NCI-H345 (cell line): ENCODE results near the gene SLC35A3.
"Not testable (repeated sequence)": the region's sequence is repeated elsewhere in the genome, so short reads cannot be mapped to it uniquely, and the experiment has no call there.

Experiments used
- DNase-seq: peaks from one replicate; lab custom pipeline; 2025; lab: John Stamatoyannopoulos, UW

The SLC35A3 gene

GRCh38 chr1:100035214-100035613 lies 65.4 kb downstream of the SLC35A3 start:
- no peak for DNase-seq

GRCh38 chr1:100036718-100037655 lies 67.2 kb downstream of the SLC35A3 start:
- DNase-seq, result peak; percentile 11

GRCh38 chr1:100037656-100037926 lies 67.8 kb downstream of the SLC35A3 start:
- no peak for DNase-seq

- DNase-seq, result peak; percentile 87
Measured at GRCh38 chr1:100037927-100038659, 68.3 kb downstream of the SLC35A3 start.

- peak; percentile 50 for DNase-seq
Measured at GRCh38 chr1:100038660-100039287, 69.0 kb downstream of the SLC35A3 start.

- no peak for DNase-seq
Measured at GRCh38 chr1:100039591-100039990, 69.8 kb downstream of the SLC35A3 start.

- no peak for DNase-seq
Measured at GRCh38 chr1:100045206-100045605, 75.4 kb downstream of the SLC35A3 start.

- DNase-seq, result not testable (repeated sequence)
Measured at GRCh38 chr1:100047235-100047708, 77.5 kb downstream of the SLC35A3 start.

- DNase-seq, result no peak
Measured at GRCh38 chr1:100050139-100050538, 80.3 kb downstream of the SLC35A3 start.

- DNase-seq, result no peak
Measured at GRCh38 chr1:100051401-100051800, 81.6 kb downstream of the SLC35A3 start.

- DNase-seq, result no peak
Measured at GRCh38 chr1:100051893-100052292, 82.1 kb downstream of the SLC35A3 start.

- DNase-seq, result no peak
Measured at GRCh38 chr1:100053119-100053518, 83.3 kb downstream of the SLC35A3 start.

GRCh38 chr1:100053727-100054126 lies 83.9 kb downstream of the SLC35A3 start:
- no peak for DNase-seq

- no peak for DNase-seq
Measured at GRCh38 chr1:100061681-100062080, 91.9 kb downstream of the SLC35A3 start.

GRCh38 chr1:100065183-100065968 lies 95.6 kb downstream of the SLC35A3 start:
- DNase-seq, result no peak

- DNase-seq, result no peak
Measured at GRCh38 chr1:100065969-100066227, 96.1 kb downstream of the SLC35A3 start.

- no peak for DNase-seq
Measured at GRCh38 chr1:100070201-100070939, 100.6 kb downstream of the SLC35A3 start.

- no peak for DNase-seq
Measured at GRCh38 chr1:100073531-100073930, 103.7 kb downstream of the SLC35A3 start.

- no peak for DNase-seq
Measured at GRCh38 chr1:100074604-100075395, 105.0 kb downstream of the SLC35A3 start.

- DNase-seq, result no peak
Measured at GRCh38 chr1:100075773-100076172, 106.0 kb downstream of the SLC35A3 start.

- no peak for DNase-seq
Measured at GRCh38 chr1:100076319-100076718, 106.5 kb downstream of the SLC35A3 start.
